H1 (cell line): ENCODE results near the gene RPL31. TPM values are rescaled to one million over a fixed set of nuclear protein-coding genes. Genes with fewer than 3 reads are reported as not detected.

Experiments used
- CTCF ChIA-PET: fragments of 300-600 bp; sonication (Branson Sonifier 250); formaldehyde crosslinking; loops from one replicate; lab custom pipeline; 2021; ENCODE audit not compliant: partially characterized antibody; lab: Charles Lee
- POLR2A ChIA-PET: fragments of 300-600 bp; sonication (Branson Sonifier 250); formaldehyde crosslinking; loops from one replicate; lab custom pipeline; 2021; ENCODE audit warnings: inconsistent platforms; ENCODE audit not compliant: partially characterized antibody; lab: Charles Lee
- DNase-seq, 2 experiments: peaks; one replicate each; pipeline versions ENCODE4 v3.0.0 to v3.0.0-alpha.2; 2010 to 2022; ENCODE audit warnings: low spot score in 2 of 2, low read depth in 1 of 2, mixed read lengths in 1 of 2
- FAIRE-seq: peaks from 2 replicates; lab custom pipeline; 2011; peaks lifted over from hg19 to GRCh38; lab: Jason Lieb, UNC
- H2AFZ ChIP-seq: 2 replicates; pipeline ENCODE4 v1.8.1; 2012; ENCODE audit warnings: low read length, inconsistent platforms
- H2AK5ac ChIP-seq: 2 replicates; pipeline ENCODE4 v1.6.1; 2013; ENCODE audit warnings: low read depth, low read length
- H2BK120ac ChIP-seq: replicated peaks from 2 replicates; pipeline ENCODE3; 2013; ENCODE audit warnings: low read depth, low read length, inconsistent platforms
- H2BK12ac ChIP-seq: 2 replicates; pipeline ENCODE4 v1.6.1; 2013; ENCODE audit warnings: low read depth, low read length
- H2BK15ac ChIP-seq: 2 replicates; pipeline ENCODE4 v1.6.1; 2013; ENCODE audit warnings: low read length
- H2BK20ac ChIP-seq: 2 replicates; pipeline ENCODE4 v1.6.1; 2013; ENCODE audit warnings: low read length
- H2BK5ac ChIP-seq: 2 replicates; pipeline ENCODE4 v1.6.1; 2013; ENCODE audit warnings: low read depth, low read length
- H3K14ac ChIP-seq: 2 replicates; pipeline ENCODE4 v1.6.1; 2013; ENCODE audit warnings: inconsistent platforms; ENCODE audit not compliant: insufficient read length
- H3K18ac ChIP-seq: 2 replicates; pipeline ENCODE4 v1.6.1; 2013; ENCODE audit warnings: low read length; ENCODE audit errors: extremely low read depth
- H3K23ac ChIP-seq: 2 replicates; pipeline ENCODE4 v1.6.1; 2013; ENCODE audit warnings: inconsistent platforms; ENCODE audit not compliant: insufficient read length
- H3K23me2 ChIP-seq: 2 replicates; pipeline ENCODE4 v1.6.1; 2013; ENCODE audit warnings: low read depth, low read length
- H3K27ac ChIP-seq: 2 replicates; pipeline ENCODE4 v1.6.1; 2011; ENCODE audit warnings: low read depth, low read length, inconsistent platforms
- H3K27me3 ChIP-seq, 4 experiments: replicated peaks in 1 of 4; 1 replicate in 1 of 4; 2 replicates in 3 of 4; pipeline versions ENCODE4 v1.6.1 to v1.8.1; 2011 to 2013; ENCODE audit warnings: low read length in 3 of 4, mild to moderate bottlenecking in 3 of 4, inconsistent platforms in 2 of 4, mixed read lengths in 2 of 4, moderate library complexity in 1 of 4; ENCODE audit not compliant: control insufficient read depth in 3 of 4, insufficient read depth in 3 of 4; ENCODE audit errors: extremely low read depth in 1 of 4
- H3K36me3 ChIP-seq, 4 experiments: 2 replicates each; pipeline versions ENCODE4 v1.6.1 to v1.8.1; 2011 to 2013; ENCODE audit warnings: mild to moderate bottlenecking in 4 of 4, low read length in 3 of 4, moderate library complexity in 2 of 4, control low read depth in 1 of 4, inconsistent platforms in 1 of 4; ENCODE audit not compliant: insufficient read depth in 4 of 4, control insufficient read depth in 2 of 4
- H3K4ac ChIP-seq: replicated peaks from 2 replicates; pipeline ENCODE3; 2013; ENCODE audit warnings: low read length, low read depth, mixed read lengths, inconsistent platforms; ENCODE audit not compliant: insufficient read length
- H3K4me1 ChIP-seq, 4 experiments: replicated peaks in 1 of 4; 1 replicate in 1 of 4; 2 replicates in 3 of 4; pipeline versions ENCODE4 v1.6.1 to v1.8.1; 2011 to 2013; ENCODE audit warnings: low read length in 3 of 4, inconsistent platforms in 2 of 4, mixed read lengths in 1 of 4; ENCODE audit not compliant: insufficient read depth in 4 of 4, control insufficient read depth in 3 of 4
- H3K4me2 ChIP-seq, 2 experiments: 2 replicates each; pipeline versions ENCODE4 v1.6.1 to v1.8.1; 2011 to 2013; ENCODE audit warnings: low read depth in 2 of 2, low read length in 2 of 2, control low read depth in 1 of 2, inconsistent platforms in 1 of 2, mild to moderate bottlenecking in 1 of 2; ENCODE audit not compliant: insufficient read depth in 1 of 2
- H3K4me3 ChIP-seq, 4 experiments: fragments of 200-600, 300-600 bp in 1 of 4; sonication (generic), shearing (Covaris generic), sonication (Bioruptor Twin) in 1 of 4; 2 replicates each; pipeline versions ENCODE4 v1.5.1 to v1.8.1; 2011 to 2016; ENCODE audit warnings: low read length in 4 of 4, low read depth in 3 of 4, control low read depth in 2 of 4, inconsistent platforms in 2 of 4, mild to moderate bottlenecking in 2 of 4, mixed read lengths in 1 of 4, moderate library complexity in 1 of 4; ENCODE audit not compliant: insufficient read depth in 2 of 4; ENCODE audit errors: extremely low read depth in 1 of 4
- H3K56ac ChIP-seq: replicated peaks from 2 replicates; pipeline ENCODE3; 2013; ENCODE audit warnings: low read depth, mild to moderate bottlenecking, mixed read lengths, low read length, inconsistent platforms; ENCODE audit not compliant: insufficient read length
- H3K79me1 ChIP-seq: 2 replicates; pipeline ENCODE4 v1.6.1; 2013; ENCODE audit warnings: low read depth, low read length, control low read depth
- H3K79me2 ChIP-seq, 2 experiments: 2 replicates each; pipeline versions ENCODE4 v1.6.1 to v1.8.1; 2012 to 2013; ENCODE audit warnings: low read length in 2 of 2, mild to moderate bottlenecking in 2 of 2, inconsistent platforms in 1 of 2; ENCODE audit not compliant: insufficient read depth in 2 of 2, control insufficient read depth in 1 of 2
- H3K9ac ChIP-seq, 4 experiments: replicated peaks in 1 of 4; 1 replicate in 1 of 4; 2 replicates in 3 of 4; pipeline versions ENCODE4 v1.6.1 to v1.8.1; 2011 to 2013; ENCODE audit warnings: low read depth in 3 of 4, low read length in 3 of 4, control low read depth in 2 of 4, mild to moderate bottlenecking in 2 of 4, moderate library complexity in 2 of 4, inconsistent platforms in 1 of 4; ENCODE audit errors: extremely low read depth in 1 of 4
- H3K9me3 ChIP-seq, 2 experiments: 2 replicates each; pipeline versions ENCODE4 v1.6.1 to v1.8.1; 2012 to 2013; ENCODE audit warnings: mild to moderate bottlenecking in 2 of 2, moderate library complexity in 2 of 2, control low read depth in 1 of 2, inconsistent platforms in 1 of 2, low read depth in 1 of 2, low read length in 1 of 2, mixed read lengths in 1 of 2; ENCODE audit not compliant: insufficient read depth in 2 of 2
- H4K20me1 ChIP-seq, 2 experiments: replicated peaks in 1 of 2; 2 replicates each; pipeline versions ENCODE3 to v1.8.1; 2011 to 2013; ENCODE audit warnings: inconsistent platforms in 2 of 2, low read length in 2 of 2, mild to moderate bottlenecking in 1 of 2; ENCODE audit not compliant: insufficient read depth in 2 of 2, control insufficient read depth in 1 of 2
- H4K5ac ChIP-seq: 2 replicates; pipeline ENCODE4 v1.6.1; 2013; ENCODE audit warnings: low read length, low read depth, mixed read lengths, inconsistent platforms; ENCODE audit not compliant: insufficient read length
- H4K8ac ChIP-seq: 2 replicates; pipeline ENCODE4 v1.8.0; 2013; ENCODE audit warnings: mild to moderate bottlenecking, moderate library complexity, low read length, inconsistent platforms; ENCODE audit not compliant: insufficient read depth; ENCODE audit errors: extremely low read depth
- H4K91ac ChIP-seq: replicated peaks from 2 replicates; pipeline ENCODE3; 2013; ENCODE audit warnings: low read length, mixed read lengths, inconsistent platforms; ENCODE audit not compliant: insufficient read length
- BACH1 ChIP-seq: IDR thresholded peaks from 2 replicates; pipeline ENCODE4 v1.6.1; 2012; ENCODE audit warnings: low read length, improper control_type of control experiment
- CBX5 ChIP-seq: fragments of 300-800, 300-1000 bp; sonication (generic); IDR thresholded peaks from 2 replicates; pipeline ENCODE4 v1.7.1; 2016; ENCODE audit warnings: antibody characterized with exemption, low read length, low read depth
- KDM4A ChIP-seq: IDR thresholded peaks from one replicate; pipeline ENCODE4 v1.7.1; 2012; ENCODE audit warnings: low read depth, mild to moderate bottlenecking, moderate library complexity, low read length, inconsistent platforms; ENCODE audit not compliant: severe bottlenecking
- ZNF274 ChIP-seq: IDR thresholded peaks from 2 replicates; pipeline ENCODE4 v1.7.0; 2012; ENCODE audit warnings: low read length, borderline replicate concordance; ENCODE audit errors: extremely low read depth
- WGBS, 2 experiments: shearing (Covaris generic) in 1 of 2; methylation state at CpG; one replicate each; pipeline versions ENCODE4 v1.1.6 to v1.1.7; 2013 to 2015; ENCODE audit warnings: low lambda C conversion rate in 2 of 2, mixed read lengths in 2 of 2, inconsistent platforms in 1 of 2, low coverage in 1 of 2, missing lambda C conversion rate in 1 of 2; ENCODE audit not compliant: insufficient replicate concordance in 2 of 2, insufficient coverage in 1 of 2, insufficient read length in 1 of 2; ENCODE audit errors: extremely low coverage in 1 of 2, missing lambda C conversion rate in 1 of 2; 5-methylcytosine and 5-hydroxymethylcytosine counted together
- polyA plus RNA-seq, 7 experiments: library from polyadenylated mRNA; depleted of rRNA in 3 of 7; stranded (reverse) in 5 of 7; unstranded in 2 of 7; fragments of >200 nt in 5 of 7; fragments of 200-250 nt in 2 of 7; gene quantifications; 1 replicate in 5 of 7; 2 replicates in 1 of 7; 4 replicates in 1 of 7; pipeline versions ENCODE4 v1.2.1 to v1.2.3, GENCODE V29; 2011 to 2013; ENCODE audit warnings: missing spikeins in 2 of 7, mixed read lengths in 2 of 7
- total RNA-seq: library from RNA; stranded (reverse); fragmentation: NEBNext Ultra II Directional; extraction: Animal tissue kit (Norgen Biotek cat#: 25700); gene quantifications from 2 replicates; pipeline ENCODE4 v1.2.1, GENCODE V29; 2021

Gene RPL31
- total and polyA plus RNA-seq, 2 of the 8 experiments (the other 6 are each of a cell fraction or from before 2014, with no cell fraction given): 1,463 to 1,722 TPM

- no peak for FAIRE-seq
- Histone ChIP-seq H3K27me3 (no peaks in the 10 kb centered on the region), H2BK5ac (no peak overlapping the region), H3K4ac (no peak overlapping the region), H3K9me3 (no peaks in the 10 kb centered on the region), H3K14ac (no peak overlapping the region), H2AFZ (no peak overlapping the region), H4K20me1 (peaks cover 0 to 3% of the 10 kb centered on the region in 2 experiments), H4K8ac (no peak overlapping the region), H3K23ac (no peak overlapping the region), H4K91ac (no peak overlapping the region), H3K56ac (no peak overlapping the region), H2BK12ac (no peak overlapping the region), H3K23me2 (no peaks in the 10 kb centered on the region), H2BK20ac (no peak overlapping the region), H2AK5ac (no peak overlapping the region), H3K79me1 (no peaks in the 10 kb centered on the region), H3K36me3 (peaks cover 0 to 8% (median 3%) of the 10 kb centered on the region in 4 experiments; a peak in 4 of 8 replicates), H3K4me2 (no peak overlapping the region), H3K9ac (no peak overlapping the region), H3K4me1 (peaks cover 0 to 4% (median under 1%) of the 10 kb centered on the region in 4 experiments; a peak in 4 of 7 replicates), H2BK15ac (no peak overlapping the region), H3K27ac (no peak overlapping the region), H2BK120ac (no peak overlapping the region), H3K4me3 (no peak overlapping the region), H4K5ac (no peak overlapping the region), H3K18ac (no peak overlapping the region), H3K79me2 (no peaks in the 10 kb centered on the region)
- no peak for DNase-seq
- ChIA-PET POLR2A (no interaction called here), CTCF (interaction anchor here (3.0 kb wide), 1 partner anchor 15 kb away, joined by 16 read pairs; no protein-coding TSS in a partner anchor)
- 91% methylated on average over 5 of the region's 5 CpGs; no CpG with 5 or more reads in 1 of the 2 experiments for WGBS, 2 experiments
- TF ChIP-seq ZNF274: no peak
- TF ChIP-seq BACH1: no peak
- no peak for TF ChIP-seq KDM4A
- no peak for TF ChIP-seq CBX5
These were observed 50.1 kb downstream of the RPL31 start for GRCh38 chr2:101052147-101052546.
